8988T (cell line): Measurements from ENCODE around the gene RPN1.
"Not testable (repeated sequence)": the region's sequence is repeated elsewhere in the genome, so short reads cannot be mapped to it uniquely, and the experiment has no call there.

ENCODE experiments used
- DNase-seq: peaks from one replicate; pipeline ENCODE4 v3.0.0; 2011

RPN1 gene

GRCh38 chr3:128607710-128608048 is 42.9 kb downstream of the RPN1 start:
- DNase-seq = no peak

- DNase-seq = no peak
Observed at GRCh38 chr3:128606094-128606493, 44.5 kb downstream of the RPN1 start.

DNA sequence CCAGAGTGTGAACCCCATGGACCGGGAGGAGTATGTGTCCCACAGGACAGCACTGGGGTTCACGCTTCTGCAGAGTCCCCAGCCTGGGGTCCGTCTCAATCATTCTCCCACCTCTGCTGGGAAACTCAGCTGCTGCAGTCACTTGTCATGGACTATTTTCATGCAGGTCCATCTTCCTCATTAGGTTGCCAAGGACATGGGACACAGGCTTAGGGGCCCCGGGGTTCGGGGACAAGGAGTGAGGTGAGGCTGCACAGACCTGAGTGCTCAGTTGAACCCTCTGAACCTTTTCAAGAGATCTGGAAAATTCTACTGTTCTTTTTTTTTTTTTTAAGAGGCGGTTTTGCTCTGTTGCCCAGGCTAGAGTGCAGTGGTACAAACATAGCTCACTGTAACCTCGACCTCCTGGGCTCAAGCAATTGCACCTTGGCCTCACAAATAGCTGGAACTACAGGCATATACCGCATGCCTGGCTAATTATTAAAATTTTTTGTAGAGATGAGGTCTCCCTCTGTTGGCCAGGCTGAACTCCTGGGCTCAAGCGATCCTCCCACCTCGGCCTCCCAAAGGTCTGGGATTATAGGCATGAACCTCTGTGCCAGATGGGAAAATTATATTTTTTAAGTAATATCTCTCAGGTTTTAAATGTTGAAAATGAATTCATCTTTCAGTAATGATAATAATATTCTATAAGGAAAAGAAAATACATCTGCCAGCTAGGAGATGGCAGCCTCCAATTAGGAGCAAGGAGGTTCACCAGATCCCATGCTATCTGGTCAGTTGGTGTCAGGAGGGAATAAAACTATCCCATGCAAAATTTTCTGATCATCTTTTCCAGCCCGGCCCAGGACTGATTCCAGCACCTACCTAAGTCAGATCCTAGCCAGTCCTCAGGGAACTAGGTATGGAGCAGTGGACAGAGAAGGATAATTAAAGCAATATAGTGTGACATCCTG is 45.2 kb downstream of the RPN1 start:
- DNase-seq = no peak

DNA sequence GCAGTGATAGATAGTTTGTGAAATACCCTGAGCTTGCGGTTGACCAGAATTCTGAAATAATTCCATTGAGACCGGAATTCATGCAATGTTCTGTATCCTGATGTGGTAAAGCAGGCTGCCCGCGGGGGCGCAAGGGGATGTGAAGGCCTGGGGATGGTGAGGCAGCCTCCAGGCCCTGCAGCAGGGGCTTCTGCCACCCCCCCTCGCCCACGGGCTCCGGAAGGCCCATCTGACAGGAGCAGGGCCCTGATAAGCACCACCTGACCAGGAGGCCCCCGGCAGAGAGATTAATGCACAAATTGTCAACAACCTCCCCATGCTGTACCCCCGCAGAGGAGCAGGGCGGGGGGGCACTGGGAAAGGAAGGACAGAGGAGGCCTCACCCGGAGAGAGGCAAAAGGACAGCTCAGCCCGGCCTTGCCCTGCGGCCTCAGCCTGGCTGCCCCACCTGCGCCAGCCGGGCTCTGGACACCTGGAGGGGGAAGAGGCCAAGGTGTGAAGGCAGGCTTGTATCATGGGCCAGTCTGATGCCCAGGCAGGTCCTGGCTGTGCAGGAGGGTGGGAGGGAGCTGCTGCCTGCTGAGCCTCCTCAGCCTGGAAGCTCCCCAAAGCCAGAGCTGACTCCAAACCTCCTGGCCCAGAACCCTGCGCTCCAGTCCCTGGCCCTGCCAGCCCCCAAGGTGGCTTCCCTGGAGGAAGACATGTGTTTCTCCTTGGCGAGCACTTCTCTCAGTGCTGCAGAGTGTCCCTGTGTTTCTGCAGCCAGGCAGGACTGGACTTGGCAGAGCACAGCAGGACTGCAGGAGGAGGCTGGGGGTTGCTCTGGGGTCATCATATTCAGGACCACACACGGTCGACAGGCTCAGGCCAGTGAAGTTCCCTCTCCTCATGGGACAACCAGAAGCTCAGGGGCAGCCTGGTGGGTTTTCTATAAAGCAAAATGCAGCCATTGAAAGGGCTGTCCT is 46.5 kb downstream of the RPN1 start:
- no peak for DNase-seq

DNA sequence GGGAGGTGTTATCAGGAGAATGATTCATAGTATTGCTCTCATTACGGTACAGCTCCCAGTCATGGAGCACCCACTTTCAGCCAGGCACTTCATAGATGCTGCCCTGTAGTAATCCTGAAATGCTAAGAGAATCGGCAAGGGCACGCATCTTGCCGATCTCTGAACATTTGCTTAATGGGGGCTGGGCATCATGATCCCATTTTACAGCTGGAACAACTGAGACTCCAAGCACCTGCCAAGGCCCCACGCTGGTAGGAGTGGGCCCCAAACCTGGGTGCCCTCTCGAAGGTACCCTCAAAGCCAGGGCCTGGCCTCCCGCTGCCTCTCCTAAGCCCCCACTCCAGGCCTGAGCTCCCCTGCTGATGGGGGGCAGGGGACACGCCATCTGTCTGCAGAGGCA is 47.3 kb downstream of the RPN1 start:
- DNase-seq = no peak

- no peak for DNase-seq
Observed at GRCh38 chr3:128598884-128599664, 51.5 kb downstream of the RPN1 start.

- no peak for DNase-seq
Observed at GRCh38 chr3:128597900-128598299, 52.7 kb downstream of the RPN1 start.

DNA sequence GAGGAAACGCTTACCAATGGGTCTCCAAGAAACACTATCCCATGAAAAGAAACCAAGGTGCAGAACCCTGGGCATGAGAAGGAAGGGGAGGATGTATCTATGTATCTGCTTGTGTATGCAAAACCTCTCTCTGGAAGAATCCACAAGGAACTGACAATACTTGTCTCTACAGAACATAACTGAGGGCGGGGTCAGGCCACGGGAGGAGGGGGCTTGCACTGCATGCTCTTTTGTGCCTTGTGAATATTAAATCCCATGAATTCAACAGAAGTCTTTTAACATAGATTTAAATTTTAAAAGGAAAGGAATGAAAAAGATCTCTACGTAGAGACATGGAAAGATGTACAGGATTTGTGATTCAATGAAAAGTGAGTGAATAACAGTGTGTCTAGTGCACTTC is 57.8 kb downstream of the RPN1 start:
- no peak for DNase-seq

DNA sequence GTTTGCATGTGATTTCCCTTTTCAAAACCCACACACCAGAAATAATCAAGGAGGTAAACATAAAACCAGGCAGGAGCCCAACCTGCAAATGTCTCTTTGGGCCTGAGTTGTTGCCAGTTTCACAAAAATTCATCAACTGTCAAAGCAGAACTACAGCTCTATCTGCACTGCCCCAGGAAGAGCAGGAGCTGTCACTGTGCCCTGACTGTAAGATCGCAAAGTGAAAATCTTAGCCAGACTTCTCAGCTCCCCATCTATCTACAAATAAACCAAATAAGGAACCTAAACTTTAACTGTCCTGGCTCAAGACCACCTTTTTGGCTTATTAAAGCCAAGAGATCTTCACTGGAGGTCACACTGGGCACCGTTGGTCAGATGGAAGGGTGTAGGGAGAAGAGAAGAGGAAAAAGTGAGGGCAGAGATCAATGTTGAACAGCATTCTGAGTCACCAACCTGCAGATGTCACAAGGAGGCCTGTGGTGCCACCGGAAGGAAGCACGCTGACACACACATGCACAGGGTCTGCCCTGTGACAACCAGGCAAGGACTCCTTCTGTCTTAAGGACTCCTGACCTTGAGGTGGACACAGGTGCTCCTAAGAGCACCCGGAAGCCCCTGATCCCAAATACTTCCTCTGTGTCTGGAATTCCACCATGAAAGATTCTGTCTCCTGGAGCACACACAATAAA is 58.7 kb downstream of the RPN1 start:
- no peak for DNase-seq

GRCh38 chr3:128590948-128591347 is 59.7 kb downstream of the RPN1 start:
- DNase-seq = no peak

GRCh38 chr3:128589985-128590384 is 60.6 kb downstream of the RPN1 start:
- DNase-seq = not testable (repeated sequence)

DNA sequence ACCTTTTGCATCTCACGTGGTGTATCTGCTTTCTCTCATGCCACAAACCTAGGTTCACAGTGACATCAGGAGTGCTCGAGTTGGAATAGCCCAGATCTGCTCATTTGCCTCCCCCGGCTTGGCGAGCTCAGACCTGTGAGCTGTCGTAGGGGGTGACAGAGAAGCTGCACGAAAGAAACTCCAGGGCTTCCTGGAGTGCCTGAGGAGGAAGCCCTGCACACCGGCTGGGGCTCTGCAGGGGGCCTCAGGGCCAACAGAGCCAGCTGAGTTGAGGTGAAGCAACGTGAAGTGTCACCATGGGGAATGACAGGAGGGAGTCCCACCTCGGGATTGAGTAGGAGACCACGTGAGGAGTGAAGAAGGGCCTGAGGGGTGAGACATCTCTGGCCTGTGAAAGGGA is 62.5 kb downstream of the RPN1 start:
- DNase-seq = no peak

- DNase-seq = no peak
Observed at GRCh38 chr3:128587391-128587790, 63.2 kb downstream of the RPN1 start.

- not testable (repeated sequence) for DNase-seq
Observed at GRCh38 chr3:128586932-128587331, 63.7 kb downstream of the RPN1 start.

- not testable (repeated sequence) for DNase-seq
Observed at GRCh38 chr3:128586391-128586790, 64.2 kb downstream of the RPN1 start.

DNA sequence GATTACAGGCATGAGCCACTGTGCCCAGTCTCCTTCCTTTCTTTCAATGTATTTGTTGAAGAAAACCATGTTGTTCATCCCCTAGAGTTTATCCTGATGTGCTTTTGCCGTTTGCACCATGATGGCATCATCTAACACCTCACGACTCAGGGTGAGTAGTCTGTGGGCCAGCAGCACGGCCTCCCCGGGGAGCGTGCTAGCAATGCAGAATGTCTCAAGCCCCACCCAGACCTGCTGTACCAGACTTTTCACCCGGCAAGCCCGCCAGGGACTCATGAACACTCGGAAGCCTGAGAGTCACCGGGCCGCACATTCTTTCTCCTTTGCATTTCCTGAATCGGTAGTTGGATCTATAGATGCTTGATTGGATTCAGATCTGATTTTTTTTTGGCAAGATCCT is 64.6 kb downstream of the RPN1 start:
- DNase-seq = no peak

GRCh38 chr3:128585189-128585588 is 65.4 kb downstream of the RPN1 start:
- DNase-seq = no peak

DNA sequence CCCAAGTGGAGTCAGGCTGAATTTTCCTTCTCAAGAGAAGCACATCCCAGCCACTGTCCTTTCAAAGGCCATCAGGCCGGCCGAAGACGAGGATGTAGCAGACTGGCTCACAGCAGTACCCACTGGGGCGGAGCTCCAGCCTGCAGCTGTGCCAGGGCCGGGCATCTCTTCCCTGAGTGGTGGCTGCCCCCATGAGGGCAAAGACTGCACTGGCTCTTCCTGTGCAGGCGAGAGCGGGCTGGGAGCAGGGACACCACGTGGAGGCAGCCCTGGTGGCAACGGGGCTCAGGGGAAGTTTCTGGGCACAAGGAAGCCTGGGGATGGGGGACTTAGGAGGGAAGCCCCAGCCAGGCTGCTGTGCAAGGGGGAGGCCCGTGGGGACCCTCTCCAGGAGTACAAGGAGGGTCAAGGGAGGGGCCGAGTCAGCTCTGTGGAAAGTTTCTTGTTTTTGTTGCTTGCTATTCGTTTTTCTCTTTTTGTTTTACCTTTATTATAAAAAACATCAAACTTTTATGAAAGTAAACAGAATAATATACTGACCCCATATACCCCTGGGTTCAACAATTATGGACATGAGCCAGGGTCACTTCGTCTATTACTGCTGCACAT is 66.1 kb downstream of the RPN1 start:
- DNase-seq = peak; percentile 81

DNA sequence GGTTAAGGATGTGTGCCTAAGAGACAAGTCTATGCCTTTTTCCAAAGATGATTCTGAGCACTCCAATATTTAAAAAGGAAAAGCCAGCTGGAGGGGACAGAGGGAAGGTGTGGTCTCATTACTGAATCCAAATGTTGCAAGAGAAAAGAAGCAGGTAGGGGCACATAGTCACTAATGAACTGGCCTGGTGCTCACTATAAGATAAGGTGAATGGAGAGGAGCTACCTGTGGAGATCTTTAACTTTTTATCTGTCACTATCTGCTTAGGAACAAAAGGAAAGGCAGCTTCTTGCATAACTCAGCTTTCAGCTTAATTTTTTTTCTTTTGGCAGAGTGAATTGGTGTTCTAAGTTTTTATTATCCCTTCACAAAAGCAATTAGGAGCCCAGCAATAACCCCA is 69.1 kb downstream of the RPN1 start:
- DNase-seq = no peak

GRCh38 chr3:128579927-128580326 is 70.7 kb downstream of the RPN1 start:
- DNase-seq = no peak

DNA sequence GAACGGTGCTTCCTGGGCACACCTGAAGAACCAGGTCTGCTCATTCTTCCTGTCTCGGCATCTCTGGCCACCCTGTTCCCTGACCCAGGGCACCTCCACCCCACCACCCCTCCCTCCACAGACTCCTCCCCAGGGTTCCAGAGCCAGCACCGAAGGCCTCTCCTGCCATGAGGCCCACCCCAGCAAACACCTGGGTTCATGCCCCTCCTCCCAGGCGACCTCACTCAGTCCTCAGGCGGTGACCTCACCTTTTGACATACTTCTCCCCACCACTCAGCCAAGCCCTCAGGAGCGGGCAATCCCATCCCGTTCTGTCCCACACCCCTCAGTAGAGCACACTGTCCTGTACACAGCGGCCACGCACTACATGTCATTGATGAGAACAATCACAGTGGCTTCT is 72.3 kb downstream of the RPN1 start:
- DNase-seq = no peak

- DNase-seq = no peak
Observed at GRCh38 chr3:128577711-128578110, 72.9 kb downstream of the RPN1 start.
